ENCODE results near the gene PBX1. TPM values are rescaled to one million over a fixed set of nuclear protein-coding genes. Genes with fewer than 3 reads are reported as not detected.

Gene PBX1
- total RNA-seq, 2 donors from 2014 or later, result 59.9 to 79.2 TPM

GRCh38 chr1:164805399-164805798 lies 246.4 kb downstream of the PBX1 start:
- peaks cover 42% of the 10 kb centered on the region for H3K36me3 Mint-ChIP-seq (ENCODE audit: low read depth)
- H3K27me3 Mint-ChIP-seq (ENCODE audit: insufficient read depth), result no peaks in the 10 kb centered on the region
- Histone ChIP-seq H3K9me3 (ENCODE audit: control insufficient read depth, low read length) (no peaks in the 10 kb centered on the region), H3K4me3 (ENCODE audit: low read length) (no peak overlapping the region), H3K4me1 (ENCODE audit: control insufficient read depth, insufficient read depth, low read length) (peaks cover 20% of the 10 kb centered on the region), H3K36me3 (ENCODE audit: control insufficient read depth, insufficient read depth, low read length) (no peaks in the 10 kb centered on the region), H3K9ac (ENCODE audit: extremely low read depth, low read length, poor library complexity, severe bottlenecking) (no peak overlapping the region), H3K27me3 (ENCODE audit: control insufficient read depth, insufficient read depth, low read length, poor library complexity, severe bottlenecking) (no peaks in the 10 kb centered on the region), H3K27ac (ENCODE audit: low read depth, low read length) (no peak overlapping the region)
- no peak for TF ChIP-seq CTCF (conservative IDR thresholded peaks at IDR 0.05)
- H3K9me3 Mint-ChIP-seq, result no peaks in the 10 kb centered on the region
- H3K27ac Mint-ChIP-seq, result no peak overlapping the region
- 87 to 92% methylated on average over 4 of the region's 4 CpGs for WGBS, 2 experiments (ENCODE audit: insufficient coverage in 1 of 2, insufficient read length in 1 of 2)
- no peak overlapping the region for H3K4me3 Mint-ChIP-seq
- peaks cover 28% of the 10 kb centered on the region for H3K4me1 Mint-ChIP-seq
- DNase-seq, result no peak

- Mint-ChIP-seq H3K4me3 (no peak overlapping the region), H3K4me1 (peaks cover 24% of the 10 kb centered on the region), H3K27me3 (ENCODE audit: insufficient read depth) (no peaks in the 10 kb centered on the region), H3K27ac (no peak overlapping the region), H3K9me3 (no peaks in the 10 kb centered on the region), H3K36me3 (ENCODE audit: low read depth) (peaks cover 39% of the 10 kb centered on the region)
- no peaks in the 10 kb centered on the region for H3K9me3 ChIP-seq (ENCODE audit: control insufficient read depth, low read length)
- peaks cover 3% of the 10 kb centered on the region for H3K36me3 ChIP-seq (ENCODE audit: control insufficient read depth, insufficient read depth, low read length)
- no peak overlapping the region for H3K27ac ChIP-seq (ENCODE audit: low read depth, low read length)
- TF ChIP-seq CTCF (conservative IDR thresholded peaks at IDR 0.05), result no peak
- no peak for DNase-seq
- H3K4me3 ChIP-seq (ENCODE audit: low read length), result no peak overlapping the region
- 95 to 100% methylated on average over 3 to 6 of the region's 6 CpGs for WGBS, 2 experiments (ENCODE audit: insufficient coverage in 1 of 2, insufficient read length in 1 of 2)
- no peaks in the 10 kb centered on the region for H3K27me3 ChIP-seq (ENCODE audit: control insufficient read depth, insufficient read depth, low read length, poor library complexity, severe bottlenecking)
- H3K9ac ChIP-seq (ENCODE audit: extremely low read depth, low read length, poor library complexity, severe bottlenecking), result no peak overlapping the region
- peaks cover 20% of the 10 kb centered on the region for H3K4me1 ChIP-seq (ENCODE audit: control insufficient read depth, insufficient read depth, low read length)
Observed at GRCh38 chr1:164806531-164806930, 247.5 kb downstream of the PBX1 start.

- Mint-ChIP-seq H3K36me3 (ENCODE audit: low read depth) (peaks cover 14% of the 10 kb centered on the region), H3K27ac (no peak overlapping the region), H3K9me3 (no peaks in the 10 kb centered on the region), H3K4me3 (no peak overlapping the region), H3K27me3 (ENCODE audit: insufficient read depth) (no peaks in the 10 kb centered on the region), H3K4me1 (peaks cover 8% of the 10 kb centered on the region)
- DNase-seq, result no peak
- Histone ChIP-seq H3K4me1 (ENCODE audit: control insufficient read depth, insufficient read depth, low read length) (peaks cover 11% of the 10 kb centered on the region), H3K4me3 (ENCODE audit: low read length) (no peak overlapping the region), H3K9ac (ENCODE audit: extremely low read depth, low read length, poor library complexity, severe bottlenecking) (no peak overlapping the region), H3K36me3 (ENCODE audit: control insufficient read depth, insufficient read depth, low read length) (peaks cover 3% of the 10 kb centered on the region), H3K27ac (ENCODE audit: low read depth, low read length) (no peak overlapping the region), H3K27me3 (ENCODE audit: control insufficient read depth, insufficient read depth, low read length, poor library complexity, severe bottlenecking) (no peaks in the 10 kb centered on the region), H3K9me3 (ENCODE audit: control insufficient read depth, low read length) (no peaks in the 10 kb centered on the region)
- no peak for TF ChIP-seq CTCF (conservative IDR thresholded peaks at IDR 0.05)
- 93% methylated on average over 1 of the region's 1 CpG; no CpG with 5 or more reads in 1 of the 2 experiments for WGBS, 2 experiments (ENCODE audit: insufficient coverage in 1 of 2, insufficient read length in 1 of 2)
Observed at GRCh38 chr1:164813776-164814175, 254.8 kb downstream of the PBX1 start.

All from endodermal cell (in vitro differentiated cells).